Spleen (tissue), 7 donors: Measurements from ENCODE around the gene BTAF1.

Experiments
- CTCF ChIP-seq, 11 experiments: fragments of 200-600 bp in 7 of 11; fragments of 450-650 bp in 4 of 11; sonication (generic) in 4 of 11; IDR thresholded peaks in 8 of 11; conservative IDR thresholded peaks in 3 of 11; 1 replicate in 7 of 11; 2 replicates in 4 of 11; pipeline versions ENCODE4 v1.4.0 to v1.8.0; 2016 to 2021; ENCODE audit warnings: antibody characterized with exemption in 11 of 11, inconsistent platforms in 4 of 11, mild to moderate bottlenecking in 1 of 11
- POLR2A ChIP-seq, 3 donors: fragments of 450-650 bp; IDR thresholded peaks; one replicate each; pipeline ENCODE4 v1.5.1; 2017; ENCODE audit warnings: antibody characterized with exemption in 3 of 3, mild to moderate bottlenecking in 1 of 3
- POLR2AphosphoS5 ChIP-seq, 3 donors: sonication (generic); formaldehyde crosslinking; IDR thresholded peaks; one replicate each; pipeline ENCODE4 v1.5.1; 2017; ENCODE audit warnings: antibody characterized with exemption in 3 of 3
- donor health status: DM: no; HTN: no; CAD: no; lungs with moderate emphysema.
- donor health status: DM: no; HTN: no; CAD: no.
- donor health status: DM: no; HTN: no; CAD: no.

- TF ChIP-seq CTCF (IDR thresholded peaks at IDR 0.05 in 8 of 11, conservative IDR thresholded peaks at IDR 0.05 in 3 of 11) (no peak), POLR2A (IDR thresholded peaks at IDR 0.05) (no peak), POLR2AphosphoS5 (IDR thresholded peaks at IDR 0.05) (no peak)
These were observed 63.9 kb downstream of the BTAF1 start for GRCh38 chr10:91987397-91988037.
